PC-9 (cell line): ENCODE results near the gene TOM1L2. TPM values are rescaled to one million over a fixed set of nuclear protein-coding genes. Genes with fewer than 3 reads are reported as not detected.

Experiments used
- BruUV-seq: library from RNA; stranded (reverse); fragments of 400-500 nt; replicated peaks from 2 replicates; lab custom pipeline; 2021; lab: Mats Ljungman, UMichigan
- CTCF ChIA-PET: fragments of 300-600 bp; sonication (Branson Sonifier 250); formaldehyde crosslinking; loops from one replicate; lab custom pipeline; 2022; ENCODE audit warnings: antibody characterized with exemption; lab: Charles Lee
- POLR2A ChIA-PET: fragments of 300-600 bp; sonication (Branson Sonifier 250); formaldehyde crosslinking; loops from one replicate; lab custom pipeline; 2022; ENCODE audit warnings: antibody characterized with exemption; ENCODE audit not compliant: unreplicated experiment; lab: Charles Lee
- DNase-seq, 2 experiments: peaks; one replicate each; pipeline versions ENCODE4 v3.0.0 to v3.0.0-alpha.2; 2015 to 2022; ENCODE audit warnings: mixed read lengths in 1 of 2
- H2AFZ ChIP-seq: fragments of 200-600 bp; sonication (generic); 2 replicates; pipeline ENCODE4 v1.8.1; 2017; ENCODE audit warnings: antibody characterized with exemption
- H3F3A ChIP-seq: fragments of 200-600 bp; sonication (generic); 2 replicates; pipeline ENCODE4 v1.8.1; 2017; ENCODE audit warnings: antibody characterized with exemption, mild to moderate bottlenecking, low read depth; ENCODE audit not compliant: insufficient read depth
- H3K27ac ChIP-seq: fragments of 200-600 bp; sonication (generic); 2 replicates; pipeline ENCODE4 v1.6.1; 2016; ENCODE audit warnings: mixed run types
- H3K27me3 ChIP-seq: fragments of 200-600 bp; sonication (generic); 2 replicates; pipeline ENCODE4 v1.6.1; 2016; ENCODE audit warnings: low read depth, mixed run types; ENCODE audit not compliant: insufficient read depth
- H3K36me3 ChIP-seq: fragments of 200-600 bp; sonication (generic); 2 replicates; pipeline ENCODE4 v1.6.1; 2016; ENCODE audit warnings: low read depth, mixed run types
- H3K4me1 ChIP-seq: fragments of 200-600 bp; sonication (generic); replicated peaks from 2 replicates; pipeline ENCODE4 v1.6.1; 2016; ENCODE audit warnings: mixed run types; ENCODE audit not compliant: insufficient read depth
- H3K4me2 ChIP-seq: fragments of 200-600 bp; sonication (generic); 2 replicates; pipeline ENCODE4 v1.6.1; 2017; ENCODE audit warnings: mixed run types
- H3K4me3 ChIP-seq: fragments of 200-600 bp; sonication (generic); 2 replicates; pipeline ENCODE4 v1.6.1; 2016; ENCODE audit warnings: mixed run types
- H3K79me2 ChIP-seq: fragments of 200-600 bp; sonication (generic); 2 replicates; pipeline ENCODE4 v1.6.1; 2017; ENCODE audit warnings: low read depth, mixed run types
- H3K9me2 ChIP-seq: fragments of 200-600 bp; sonication (generic); 2 replicates; pipeline ENCODE4 v1.8.1; 2017; ENCODE audit warnings: mild to moderate bottlenecking; ENCODE audit not compliant: insufficient read depth
- H3K9me3 ChIP-seq: fragments of 200-600 bp; sonication (generic); 2 replicates; pipeline ENCODE4 v1.8.1; 2016; ENCODE audit warnings: low read depth; ENCODE audit not compliant: insufficient read depth
- H4K20me1 ChIP-seq: fragments of 200-600 bp; sonication (generic); 2 replicates; pipeline ENCODE4 v1.8.1; 2017; ENCODE audit not compliant: insufficient read depth
- CTCF ChIP-seq: fragments of 200-600 bp; sonication (generic); conservative IDR thresholded peaks from 2 replicates; pipeline ENCODE4 v1.6.1; 2017; ENCODE audit warnings: mixed run types, antibody characterized with exemption, mild to moderate bottlenecking, moderate library complexity
- EZH2 ChIP-seq: fragments of 200-600 bp; sonication (generic); IDR thresholded peaks from 2 replicates; pipeline ENCODE4 v1.8.0; 2017; ENCODE audit warnings: antibody characterized with exemption, low read depth
- intact Hi-C: fragments of 100-400 bp; cut with micrococcal nuclease; formaldehyde crosslinking; loops from one replicate; pipeline ENCODE4 v1.10.0; 2022; ENCODE audit not compliant: unreplicated experiment
- total RNA-seq: library from RNA; stranded (reverse); gene quantifications from 2 replicates; pipeline ENCODE4 v1.2.3, GENCODE V29; 2021

Gene TOM1L2
- total RNA-seq, 1 experiment from 2014 or later, result 68.5 TPM

DNA sequence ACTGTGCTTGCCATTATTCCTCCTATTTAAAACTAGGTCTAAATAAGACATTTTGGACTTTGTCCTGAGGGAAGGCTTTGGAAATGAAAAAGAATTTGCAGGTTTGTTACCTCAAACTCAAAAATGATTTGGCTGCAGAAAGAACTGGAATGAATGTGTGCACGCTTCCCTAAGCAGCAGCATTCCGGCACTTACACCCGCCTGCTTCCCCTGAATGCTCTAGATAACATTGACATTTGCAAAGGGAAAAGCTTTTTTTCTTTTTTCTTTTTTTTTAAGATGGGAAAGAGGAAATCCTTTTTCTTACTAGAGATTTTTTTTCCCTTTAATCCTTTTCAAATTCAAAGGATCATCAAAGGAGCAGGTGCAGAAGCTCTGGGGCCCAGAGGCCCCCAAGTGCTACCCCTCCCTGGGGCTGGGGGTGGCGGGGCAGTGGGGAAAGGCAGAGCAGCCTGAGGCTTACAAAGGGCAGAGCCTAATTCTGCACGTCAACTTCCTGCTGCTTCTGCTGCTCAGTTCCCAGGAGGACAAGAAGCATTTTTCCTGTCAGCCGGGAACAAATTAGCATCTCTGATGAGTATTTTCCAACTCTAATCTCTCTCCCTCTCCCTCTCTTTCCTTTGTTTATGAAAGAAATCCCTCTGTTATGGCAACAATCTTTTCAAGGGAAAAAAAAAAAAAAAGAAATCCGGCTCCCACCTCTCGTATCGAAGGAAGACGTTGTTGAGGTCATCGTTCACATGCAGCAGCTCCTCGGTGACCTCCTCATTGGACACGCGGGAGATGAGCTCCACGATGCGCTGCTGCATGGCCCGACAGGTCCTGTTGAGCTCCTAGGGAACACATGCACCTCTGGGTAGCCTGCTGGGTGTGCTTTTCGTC is 103.3 kb downstream of the TOM1L2 start:
- H3K4me2 ChIP-seq, result no peak overlapping the region
- CTCF ChIA-PET, result interaction anchor here (0.6 kb wide), 2 partner anchors 28 to 125 kb away, joined by 3 to 8 read pairs; no protein-coding TSS in a partner anchor

DNA sequence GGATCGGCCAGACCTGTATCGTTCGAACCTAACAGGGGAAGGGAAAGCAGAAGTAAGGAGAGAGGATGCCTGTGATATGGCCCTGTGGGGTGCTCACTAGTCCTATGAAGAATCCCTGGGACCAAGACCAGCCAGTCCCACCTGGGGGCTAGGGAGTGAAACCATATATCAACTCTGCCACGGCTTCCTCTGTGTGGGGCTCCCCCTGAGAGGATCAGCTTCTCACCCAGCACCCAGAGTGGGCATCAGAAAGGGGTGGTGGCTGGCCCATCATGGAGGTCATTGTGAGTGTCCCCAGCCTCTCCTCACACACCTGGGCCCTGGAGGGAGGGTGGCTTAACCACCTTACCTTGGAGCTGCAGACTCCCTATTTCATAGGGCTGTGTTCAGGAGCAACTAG is 105.3 kb downstream of the TOM1L2 start:
- CTCF ChIA-PET, result no interaction called here
- H3K9me3 ChIP-seq, result no peaks in the 10 kb centered on the region
- intact Hi-C loops, result no loop called here
- H3K36me3 ChIP-seq, result no peaks in the 10 kb centered on the region
- TF ChIP-seq EZH2 (no peak), CTCF (no peak)
- BruUV-seq, result no TSS peak
- no peaks in the 10 kb centered on the region for H3K79me2 ChIP-seq
- no peak overlapping the region for H3K4me3 ChIP-seq
- H3K4me1 ChIP-seq, result no peaks in the 10 kb centered on the region
- no peak overlapping the region for H3K27ac ChIP-seq
- H3K4me2 ChIP-seq, result no peak overlapping the region
- no peaks in the 10 kb centered on the region for H3K27me3 ChIP-seq
- H2AFZ ChIP-seq, result no peak overlapping the region
- H3F3A ChIP-seq, result 0 out of 2 replicates have a peak, but pooled peaks cover 7% of the 10 kb centered on the region
- DNase-seq, result no peak
- H3K9me2 ChIP-seq, result no peaks in the 10 kb centered on the region
- POLR2A ChIA-PET, result no interaction called here
- H4K20me1 ChIP-seq, result no peaks in the 10 kb centered on the region

More for the DNA sequence above, 103.3 kb downstream of the TOM1L2 start:
- peaks cover 13% of the 10 kb centered on the region for H3F3A ChIP-seq
- H2AFZ ChIP-seq, result no peak overlapping the region
- H3K9me3 ChIP-seq, result no peaks in the 10 kb centered on the region
- H3K27ac ChIP-seq, result no peak overlapping the region
- peaks cover 9% of the 10 kb centered on the region for H3K4me1 ChIP-seq
- H3K4me3 ChIP-seq, result no peak overlapping the region
- TF ChIP-seq CTCF, result no peak
- TF ChIP-seq EZH2, result no peak
- H4K20me1 ChIP-seq, result no peaks in the 10 kb centered on the region
- no peaks in the 10 kb centered on the region for H3K36me3 ChIP-seq
- H3K9me2 ChIP-seq, result no peaks in the 10 kb centered on the region
- intact Hi-C loops, result no loop called here
- POLR2A ChIA-PET, result no interaction called here
- no TSS peak for BruUV-seq
- H3K27me3 ChIP-seq, result no peaks in the 10 kb centered on the region
- DNase-seq, result no peak
- no peaks in the 10 kb centered on the region for H3K79me2 ChIP-seq

- H3K27me3 ChIP-seq, result no peaks in the 10 kb centered on the region
- H3K4me1 ChIP-seq, result no peaks in the 10 kb centered on the region
- intact Hi-C loops, result no loop called here
- no peak overlapping the region for H3K27ac ChIP-seq
- H3K9me3 ChIP-seq, result no peaks in the 10 kb centered on the region
- H3K9me2 ChIP-seq, result no peaks in the 10 kb centered on the region
- H3K79me2 ChIP-seq, result no peaks in the 10 kb centered on the region
- TF ChIP-seq EZH2 (no peak), CTCF (no peak)
- no peaks in the 10 kb centered on the region for H4K20me1 ChIP-seq
- BruUV-seq, result no TSS peak
- DNase-seq, result no peak
- H3K4me3 ChIP-seq, result no peak overlapping the region
- 0 out of 2 replicates have a peak, but pooled peaks cover 7% of the 10 kb centered on the region for H3F3A ChIP-seq
- H3K4me2 ChIP-seq, result no peak overlapping the region
- ChIA-PET CTCF (no interaction called here), POLR2A (no interaction called here)
- H3K36me3 ChIP-seq, result no peaks in the 10 kb centered on the region
- no peak overlapping the region for H2AFZ ChIP-seq
Measured at GRCh38 chr17:17866425-17866824, 105.8 kb downstream of the TOM1L2 start.
